ENCODE data around the gene DCTN5.
A peak's percentile ranks its signal among the peaks of the same experiment; 100 is the strongest.
"Not testable (repeated sequence)": the region's sequence is repeated elsewhere in the genome, so short reads cannot be mapped to it uniquely, and the experiment has no call there.

DCTN5 gene

DNA sequence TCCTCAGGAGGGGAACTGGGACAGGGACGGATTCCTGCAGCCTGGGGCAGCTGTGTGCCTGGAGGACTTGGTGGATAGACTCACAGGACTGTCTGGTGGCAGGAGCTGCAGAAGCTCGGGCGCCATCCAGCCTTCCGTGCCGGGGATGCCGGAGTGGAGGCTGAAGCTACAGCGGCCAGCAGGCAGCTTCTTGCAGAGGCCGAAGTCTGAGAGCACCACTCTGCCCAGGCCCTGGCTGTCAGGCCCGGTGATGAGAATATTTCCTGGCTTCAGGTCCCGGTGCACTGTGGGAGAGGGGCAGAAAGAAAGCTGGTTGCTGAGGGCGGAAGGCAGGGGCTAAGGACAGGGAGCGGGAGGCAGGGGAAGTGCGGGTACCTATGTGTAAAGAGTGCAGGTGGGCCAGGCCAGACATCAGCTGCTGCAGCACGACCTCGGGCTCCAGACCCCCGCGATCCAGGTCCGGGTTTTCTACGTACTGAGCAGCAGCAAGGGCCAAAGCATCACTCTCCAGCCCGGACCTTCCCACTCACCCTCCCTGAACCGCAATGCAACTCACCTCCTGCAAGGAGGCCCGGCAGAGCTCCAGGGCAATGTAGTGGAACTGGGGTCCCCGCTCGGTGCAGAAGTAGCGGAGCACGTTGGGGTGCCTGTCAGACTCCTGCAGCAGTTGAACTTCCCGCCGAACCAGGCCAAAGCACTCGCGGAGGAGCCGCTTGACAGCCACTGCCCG, 53.5 kb downstream of the DCTN5 start:
- DNase-seq, result no peak

DNA sequence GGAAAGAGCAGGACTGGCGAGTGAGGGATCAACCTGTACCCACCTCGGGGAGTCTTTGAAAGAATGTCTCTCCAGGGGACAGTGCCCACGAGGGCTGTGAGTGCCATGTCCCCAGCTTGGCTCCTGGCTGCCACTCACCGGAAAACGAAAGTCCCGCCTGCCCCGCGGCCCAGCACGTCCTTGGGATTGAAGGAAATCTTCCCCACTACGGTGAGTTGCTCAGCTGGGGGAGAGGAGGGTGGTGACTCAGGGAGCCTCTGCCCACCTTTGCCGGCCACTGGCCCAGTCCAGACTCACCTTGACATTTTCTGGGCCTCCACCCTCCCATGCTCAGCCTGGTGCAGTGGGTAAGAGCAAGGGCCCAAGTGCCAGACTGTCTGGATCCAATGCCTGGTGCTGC, 54.5 kb downstream of the DCTN5 start:
- no peak for DNase-seq

DNA sequence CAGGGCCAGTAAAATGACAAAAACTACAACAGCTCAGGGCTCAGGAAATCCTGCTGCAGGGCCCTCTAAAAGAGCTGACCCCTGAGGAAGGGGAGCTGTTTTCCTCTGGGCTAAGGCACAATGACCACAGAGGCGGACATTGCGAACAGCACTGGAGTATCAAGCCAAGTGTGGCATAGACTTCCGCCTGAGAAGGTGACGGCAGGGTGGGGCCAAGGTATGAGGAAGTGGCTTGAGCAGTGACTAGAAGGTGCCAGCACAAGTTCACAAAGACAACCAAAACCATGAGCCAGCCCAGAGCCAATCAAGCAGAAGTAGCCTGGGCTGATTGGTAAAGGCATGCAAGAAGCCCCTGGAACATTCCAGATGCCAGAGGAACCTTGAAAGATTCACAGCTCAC, 57.8 kb downstream of the DCTN5 start:
- peak; percentile 73 for DNase-seq

DNA sequence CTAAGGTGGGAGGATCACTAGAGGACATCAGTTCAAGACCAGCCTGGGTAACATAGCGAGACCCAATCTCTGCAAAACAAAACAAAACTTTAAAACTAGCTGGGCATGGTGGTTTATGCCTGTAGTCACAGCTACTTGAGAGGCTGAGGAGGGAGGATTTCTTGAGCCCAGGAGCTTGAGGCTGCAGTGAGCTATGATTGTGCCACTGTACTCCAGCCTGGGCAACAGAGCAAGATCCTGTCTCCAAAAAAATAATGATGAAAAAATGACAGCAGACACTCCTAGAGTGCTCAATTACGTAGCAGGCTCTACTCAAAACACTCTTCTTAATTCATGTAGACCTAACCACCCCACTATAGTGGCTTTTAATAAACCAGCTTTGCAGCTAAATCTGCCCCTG, 58.8 kb downstream of the DCTN5 start:
- no peak for DNase-seq

DNA sequence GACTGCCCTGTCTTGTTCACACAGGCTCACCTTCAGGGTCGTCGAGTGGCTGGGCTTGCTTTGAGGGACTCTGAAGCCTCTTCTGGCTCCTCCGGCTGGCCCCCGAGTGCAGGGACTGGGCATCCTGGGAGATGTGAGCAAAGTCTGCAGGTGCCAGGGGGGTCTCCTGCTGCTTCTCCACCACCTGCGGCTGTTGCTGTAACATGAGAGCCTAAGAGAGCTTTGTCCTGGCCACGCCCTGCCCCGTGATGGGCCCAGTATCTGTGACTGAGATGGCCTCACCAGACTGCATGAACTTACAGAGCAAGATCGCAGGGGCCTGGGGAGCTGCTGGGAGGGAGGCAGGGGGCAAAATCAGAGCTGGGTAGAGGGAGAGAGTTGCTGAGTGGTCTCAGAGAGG, 59.2 kb downstream of the DCTN5 start:
- DNase-seq, result no peak

DNA sequence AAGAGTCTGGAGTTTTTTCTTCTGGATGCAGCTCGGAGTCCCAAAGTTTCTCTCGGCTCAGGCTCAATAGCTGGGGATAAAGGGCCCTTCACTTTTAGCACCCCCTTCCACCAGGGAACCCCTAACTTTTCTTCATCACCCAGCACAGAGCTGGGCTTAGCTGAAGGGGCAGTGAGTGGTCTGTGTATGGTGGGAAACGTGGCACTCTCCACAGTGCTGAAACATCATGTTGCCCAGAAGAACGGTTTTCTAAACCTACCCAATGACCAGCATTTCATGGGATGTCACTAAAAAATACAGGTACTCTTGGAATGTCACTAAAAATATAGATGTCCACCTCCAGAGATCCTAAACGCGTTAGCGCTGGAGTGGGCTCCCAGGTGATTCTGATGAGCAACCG, 59.8 kb downstream of the DCTN5 start:
- no peak for DNase-seq

DNA sequence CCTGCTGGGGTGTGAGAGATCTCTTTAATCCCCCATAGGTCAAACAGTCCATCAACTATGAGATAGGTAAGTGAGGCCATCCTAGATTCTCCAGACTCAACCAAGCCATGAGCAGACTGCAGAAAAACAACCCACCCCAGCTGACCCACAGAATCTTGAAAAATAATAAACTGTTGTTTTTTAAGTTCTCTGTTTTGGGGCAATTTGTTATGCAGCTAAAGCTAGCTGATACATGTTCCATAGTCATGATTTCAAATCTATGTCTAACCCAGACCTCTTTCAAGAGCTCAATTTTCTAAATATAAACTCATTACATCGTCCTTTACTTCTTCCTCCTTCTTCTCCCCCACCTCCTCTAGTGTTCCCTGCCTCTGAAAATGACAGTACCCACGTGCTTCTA, 61.7 kb downstream of the DCTN5 start:
- no peak for DNase-seq

DNA sequence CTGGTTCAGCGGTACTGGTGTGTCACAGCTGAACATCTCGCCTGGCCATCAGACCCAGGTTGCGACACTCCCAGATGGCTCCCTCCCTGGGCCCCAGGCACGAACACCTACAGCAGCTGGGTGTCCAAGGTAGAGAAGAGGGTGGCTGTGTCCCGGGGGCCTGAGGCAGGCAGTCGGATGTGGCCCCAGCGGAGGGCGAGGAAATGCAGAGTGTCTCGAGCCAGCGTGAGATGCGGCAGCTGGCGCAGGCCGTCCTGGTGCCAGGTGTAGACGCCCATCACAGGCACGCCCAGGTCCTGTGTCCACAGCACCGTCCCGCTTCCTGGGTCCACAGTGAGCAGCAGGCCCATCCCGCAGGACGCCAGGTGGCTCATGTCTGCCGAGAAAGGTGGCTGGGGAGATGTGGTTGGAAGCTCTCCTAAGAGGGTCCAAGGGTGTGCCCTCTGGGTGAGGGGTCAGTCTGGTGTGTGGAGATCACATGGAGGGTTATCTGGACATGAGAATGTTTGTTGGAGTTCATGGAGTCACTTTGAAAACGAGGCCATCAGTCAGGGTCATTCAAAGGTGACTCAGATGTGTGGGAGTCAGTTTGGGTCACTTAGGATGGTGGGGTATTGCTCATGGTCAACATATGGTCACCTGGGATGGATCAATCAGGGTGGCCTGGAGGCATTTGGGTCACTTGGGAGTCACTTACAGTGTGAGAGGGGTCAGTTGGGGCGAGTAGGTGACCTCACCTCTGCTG, 63.7 kb downstream of the DCTN5 start:
- DNase-seq, result no peak

DNA sequence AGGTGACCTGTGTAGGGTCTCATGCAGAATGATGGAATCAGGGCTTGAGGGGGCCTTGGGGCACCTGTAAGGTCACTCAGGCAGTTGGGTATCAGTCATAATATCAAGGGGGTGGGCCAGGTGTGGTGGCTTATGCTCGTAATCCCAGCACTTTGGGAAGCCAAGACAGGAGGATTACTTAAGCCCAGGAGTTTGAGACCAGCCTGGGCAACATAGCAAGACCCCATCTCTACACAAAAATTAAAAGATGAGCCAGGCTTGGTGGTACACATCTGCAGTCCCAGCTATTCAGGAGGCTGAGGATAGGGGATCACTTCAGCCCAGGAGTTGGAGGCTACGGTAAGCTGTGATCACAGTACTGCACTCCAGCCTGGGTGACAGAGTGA, 64.2 kb downstream of the DCTN5 start:
- DNase-seq, result no peak

DNA sequence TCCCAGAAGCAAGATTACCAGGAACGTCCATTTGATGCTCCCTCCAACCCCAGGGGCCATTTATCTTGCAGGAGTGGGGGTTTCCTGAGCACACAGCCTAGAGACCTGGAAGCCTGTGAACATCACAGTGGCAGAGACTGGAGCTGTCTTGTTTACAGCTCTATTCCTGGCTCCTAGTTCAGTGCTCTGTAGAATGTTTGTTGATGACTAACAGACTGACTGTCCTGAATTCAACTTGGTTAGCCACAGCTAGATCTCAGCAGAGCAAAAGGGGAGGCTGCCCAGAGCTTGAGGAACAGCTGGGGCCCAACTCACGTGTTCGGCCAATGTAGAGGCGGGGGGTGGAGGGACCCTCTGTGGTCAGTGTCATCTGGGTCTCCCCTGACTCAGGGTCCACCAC, 65.2 kb downstream of the DCTN5 start:
- no peak for DNase-seq

DNA sequence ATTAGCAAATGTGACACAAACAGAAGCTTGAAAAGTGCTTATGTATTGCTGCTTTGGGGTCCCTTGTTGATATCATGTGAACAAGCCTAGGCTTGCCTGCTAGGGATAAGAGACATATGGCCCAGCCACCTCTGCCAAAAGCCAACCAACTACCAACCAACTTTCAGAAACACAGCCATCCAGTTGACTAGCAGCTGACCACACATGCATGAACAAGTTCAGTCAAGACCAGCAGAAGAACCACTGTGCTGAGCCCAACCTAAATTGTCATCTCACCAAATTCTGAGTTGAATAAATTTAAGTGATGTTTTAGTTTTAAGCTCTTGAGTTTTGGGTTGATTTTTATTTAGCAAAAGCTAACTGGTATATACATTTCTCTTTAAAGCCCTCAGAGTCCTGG, 68.3 kb downstream of the DCTN5 start:
- no peak for DNase-seq

DNA sequence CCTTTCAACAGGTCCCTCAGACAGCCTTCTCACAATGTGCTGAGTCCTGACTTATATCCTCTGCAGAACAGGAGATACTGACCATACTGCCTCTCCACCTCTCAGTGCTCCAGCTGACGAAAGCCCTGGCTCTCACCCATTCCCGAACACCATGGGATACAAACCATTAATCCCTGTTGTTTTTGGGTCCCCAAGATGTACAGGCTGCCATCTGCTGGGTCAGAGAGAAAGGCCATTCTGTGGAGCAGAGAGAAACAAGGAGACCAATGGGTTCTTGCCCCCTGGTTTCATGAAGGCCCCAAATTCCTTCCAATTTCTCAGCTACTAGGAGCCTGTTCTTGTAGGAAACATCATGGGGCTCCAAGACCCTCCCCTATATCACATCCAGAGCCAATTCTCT, 68.7 kb downstream of the DCTN5 start:
- no peak for DNase-seq

DNA sequence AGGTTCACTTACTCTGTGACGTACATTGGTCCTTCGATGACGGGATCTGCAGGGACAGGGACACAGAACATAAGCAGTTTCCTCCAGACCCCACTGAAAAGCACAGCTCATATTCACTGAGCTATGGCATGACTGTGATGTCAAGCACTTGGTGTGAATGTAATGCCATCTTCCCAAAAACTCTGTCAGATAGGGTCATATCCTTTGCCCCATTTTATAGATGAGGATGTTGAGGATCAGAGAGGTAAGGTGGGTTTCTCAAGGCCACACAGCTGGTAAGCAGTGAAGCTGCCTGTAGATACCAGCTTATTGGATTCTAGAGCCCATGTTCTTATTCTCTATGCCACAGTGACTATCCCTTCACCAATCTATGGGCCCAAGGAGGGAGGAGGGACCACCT, 69.2 kb downstream of the DCTN5 start:
- DNase-seq, result no peak

DNA sequence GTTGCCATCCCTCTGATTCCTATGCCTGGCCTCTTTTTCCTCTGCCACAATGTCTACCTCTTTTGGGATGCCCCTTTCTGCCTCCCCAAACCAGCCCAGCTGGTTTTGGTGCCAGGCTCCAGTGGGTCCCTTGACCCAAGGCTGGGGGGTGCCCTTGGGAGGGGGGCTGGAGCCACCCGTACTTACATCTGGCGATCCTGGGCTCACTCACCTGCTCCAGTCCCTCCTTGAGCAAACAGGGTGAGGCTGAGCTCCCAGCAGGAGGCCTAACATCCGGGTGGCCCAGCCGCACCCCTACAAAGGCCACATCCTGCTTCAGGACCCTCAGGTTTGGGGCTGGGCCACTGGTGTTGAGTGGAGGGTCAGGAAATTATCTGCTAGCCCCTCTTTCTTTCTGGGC, 70.5 kb downstream of the DCTN5 start:
- DNase-seq, result no peak

DNA sequence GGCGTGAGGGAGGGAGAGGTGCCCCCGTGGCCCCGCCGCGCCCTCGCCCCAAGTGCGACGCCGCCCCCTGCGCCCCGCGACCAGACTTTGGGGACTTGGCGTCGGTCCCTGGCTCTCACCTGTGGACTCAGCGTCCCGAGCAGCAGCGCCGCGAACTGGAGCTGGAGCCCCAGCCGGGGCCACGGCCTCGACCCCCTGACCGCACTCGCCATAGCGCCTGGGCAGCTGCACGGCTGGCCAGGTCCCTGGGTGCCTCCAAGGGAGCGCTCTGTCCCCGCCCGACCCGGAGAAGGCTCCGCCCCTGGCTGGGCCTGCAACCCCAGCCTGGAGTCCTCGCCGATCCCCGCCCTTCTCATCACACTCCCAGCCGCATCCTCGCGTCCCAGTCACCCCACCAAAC, 71.7 kb downstream of the DCTN5 start, which contains the start of gene ERN2:
Gene ERN2, minus strand, starts transcription at position 247 of the 400 bp plus-strand sequence. Its CDS starts 35 bp downstream, at position 212.
- no peak for DNase-seq

DNA sequence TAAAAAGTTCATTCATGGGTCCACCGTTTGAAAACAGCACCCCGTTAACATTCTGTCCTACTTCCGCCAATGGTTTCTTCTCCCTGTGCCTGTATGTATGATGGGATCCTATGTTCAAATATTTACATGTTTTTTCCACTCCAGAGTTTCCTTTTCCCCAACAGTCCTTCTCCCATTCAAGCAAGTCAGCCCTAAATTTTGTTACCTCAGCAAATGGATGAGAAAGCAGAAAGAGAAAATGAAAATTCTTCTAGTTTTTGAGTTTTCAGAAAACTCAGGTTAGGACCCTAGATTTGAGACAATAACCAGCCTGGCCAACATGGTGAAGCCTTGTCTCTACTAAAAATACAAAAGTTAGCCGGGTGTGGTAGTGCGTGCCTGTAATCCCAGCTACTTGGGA, 75.2 kb downstream of the DCTN5 start:
- no peak for DNase-seq

DNA sequence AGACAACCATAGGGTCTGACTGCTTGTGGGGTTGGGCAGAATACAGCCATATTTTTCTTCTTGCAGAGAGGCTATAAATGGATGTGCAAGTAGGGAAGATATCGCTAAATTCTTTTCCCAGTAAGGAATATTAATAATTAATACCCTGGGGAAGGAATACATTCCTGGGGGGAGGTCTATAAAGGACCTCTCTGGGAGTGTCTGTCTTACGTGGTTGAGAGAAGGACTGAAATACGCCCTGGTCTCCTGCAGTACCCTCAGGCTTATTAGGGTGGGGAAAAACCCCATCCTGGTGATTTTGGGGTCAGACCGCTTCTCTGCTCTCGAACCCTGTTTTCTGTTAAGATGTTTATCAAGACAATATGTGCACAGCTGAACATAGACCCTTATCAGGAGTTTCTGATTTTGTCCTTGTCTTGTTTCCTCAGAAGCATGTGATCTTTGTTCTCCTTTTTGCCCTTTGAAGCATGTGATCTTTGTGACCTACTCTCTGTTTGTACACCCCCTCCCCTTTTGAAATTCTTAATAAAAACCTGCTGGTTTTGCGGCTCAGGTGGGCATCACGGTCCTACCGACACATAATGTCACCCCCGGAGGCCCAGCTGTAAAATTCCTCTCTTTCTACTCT, 81.5 kb downstream of the DCTN5 start:
- not testable (repeated sequence) for DNase-seq

DNA sequence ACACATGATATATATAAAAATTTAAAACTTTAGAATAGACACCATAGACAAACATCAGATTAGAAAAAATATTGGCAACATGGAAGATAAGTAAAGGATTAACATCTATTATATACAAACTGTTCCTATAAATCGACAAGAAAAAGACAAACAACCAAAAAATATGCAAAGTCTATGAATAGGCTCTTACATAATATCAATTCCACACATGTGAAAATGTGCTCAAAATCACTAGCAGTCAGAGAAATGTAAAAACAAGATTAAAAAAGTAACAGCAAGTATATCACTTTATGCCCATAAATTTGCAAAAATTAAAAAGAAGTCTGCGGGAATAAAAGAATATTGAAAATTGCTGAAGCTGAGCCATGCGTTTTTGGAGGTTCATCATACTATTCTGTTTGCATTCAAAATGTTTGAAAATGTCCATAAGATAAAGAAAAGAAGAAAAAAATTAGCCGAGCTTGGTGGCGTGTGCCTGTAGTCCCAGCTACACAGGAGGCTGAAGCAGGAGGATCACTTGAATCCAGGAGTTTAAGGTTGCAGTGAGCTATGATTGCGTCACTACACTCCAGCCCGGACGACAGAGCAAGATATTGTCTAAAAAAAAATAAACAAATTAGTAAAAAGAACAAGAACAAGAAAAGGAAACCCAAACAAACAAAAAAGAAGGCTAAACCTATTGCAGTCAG, 83.0 kb downstream of the DCTN5 start:
- DNase-seq, result no peak

DNA sequence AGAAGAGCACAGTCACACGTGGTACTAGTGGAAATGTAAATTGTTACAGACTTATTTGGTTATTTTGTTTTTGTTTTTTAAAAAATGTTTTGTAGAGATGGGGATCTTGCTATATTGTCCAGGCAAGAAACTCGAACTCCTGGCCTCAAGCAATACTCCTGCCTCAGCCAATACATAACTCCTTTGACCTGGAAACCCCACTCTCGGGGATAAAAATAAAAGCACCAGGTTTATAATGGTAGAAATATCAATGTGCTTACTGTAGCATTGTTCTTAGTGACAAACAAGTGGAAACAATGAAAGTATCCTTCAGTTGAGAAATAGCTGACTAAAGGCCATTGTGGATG, 83.5 kb downstream of the DCTN5 start:
- DNase-seq, result no peak

DNA sequence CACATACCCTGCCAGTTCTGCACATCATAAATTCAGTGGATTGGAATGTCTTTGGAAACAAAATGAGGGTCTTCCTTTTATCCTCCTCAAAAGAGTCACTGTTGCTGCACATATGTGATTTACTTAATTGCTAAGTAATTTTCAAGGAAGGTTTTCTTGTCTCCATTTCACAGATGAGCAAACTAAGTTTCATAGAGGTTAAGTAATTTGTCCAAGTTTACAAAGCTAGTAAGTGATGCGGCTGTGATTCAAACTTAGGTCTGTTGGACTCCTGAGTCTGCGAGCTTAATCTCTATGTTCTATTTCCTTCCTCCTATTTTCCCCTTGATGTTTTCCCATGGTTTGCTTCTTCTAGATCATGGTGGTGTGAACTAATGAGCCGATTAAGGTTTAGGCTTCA, 85.4 kb downstream of the DCTN5 start:
- DNase-seq, result no peak

All from MV-4-11 (cell line).